Skin of body (tissue), 2 donors: ENCODE measurements around the gene SFMBT2. TPM values are rescaled to one million over a fixed set of nuclear protein-coding genes. Genes with fewer than 3 reads are reported as not detected.

Experiments used
- DNase-seq: peaks from one replicate; lab custom pipeline; 2025; lab: John Stamatoyannopoulos, UW
- total RNA-seq: library from RNA; depleted of rRNA; stranded (reverse); fragments of >200 nt; gene quantifications from one replicate; pipeline ENCODE4 v1.2.3, GENCODE V29; 2014

SFMBT2 gene
- total RNA-seq, 1 donor from 2014 or later = 5.8 TPM

DNA sequence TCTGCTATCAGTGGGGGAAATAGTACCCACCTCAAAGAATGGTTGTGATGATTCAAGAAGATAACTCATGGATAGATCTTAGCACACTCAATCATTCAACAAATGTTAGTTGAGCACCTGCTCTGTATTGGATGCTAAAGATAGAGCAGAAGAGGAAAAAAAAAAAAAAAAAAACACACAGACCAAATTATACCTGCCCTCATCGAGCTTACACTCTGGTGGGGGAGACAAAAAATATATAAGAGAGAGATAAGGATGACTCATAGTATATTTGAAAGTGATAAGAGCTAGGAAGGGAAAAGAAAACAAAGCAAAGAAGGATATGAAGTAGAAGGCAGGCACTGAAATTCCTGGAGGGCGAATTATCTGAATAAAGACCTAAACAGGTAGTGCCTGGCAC is 258.5 kb downstream of the SFMBT2 start:
- no peak for DNase-seq

DNA sequence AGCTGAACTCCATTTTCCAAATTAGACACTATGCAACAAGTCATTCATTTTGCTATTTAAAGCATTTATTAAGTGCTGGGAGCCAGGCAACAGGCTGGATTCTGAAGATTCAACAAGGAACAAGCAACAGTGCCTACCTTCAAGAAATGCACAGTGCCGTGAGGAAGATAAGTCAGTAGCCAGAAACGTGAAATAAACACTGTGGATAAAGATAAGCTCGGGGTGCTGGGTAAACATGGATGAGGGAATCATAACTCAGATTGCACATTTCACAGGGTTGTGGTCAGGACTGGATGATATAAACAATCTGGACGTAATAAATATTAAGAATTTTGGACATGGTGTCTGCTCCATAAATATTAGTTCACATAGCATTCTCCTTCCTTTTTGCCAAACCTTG is 259.3 kb downstream of the SFMBT2 start:
- DNase-seq = no peak

DNA sequence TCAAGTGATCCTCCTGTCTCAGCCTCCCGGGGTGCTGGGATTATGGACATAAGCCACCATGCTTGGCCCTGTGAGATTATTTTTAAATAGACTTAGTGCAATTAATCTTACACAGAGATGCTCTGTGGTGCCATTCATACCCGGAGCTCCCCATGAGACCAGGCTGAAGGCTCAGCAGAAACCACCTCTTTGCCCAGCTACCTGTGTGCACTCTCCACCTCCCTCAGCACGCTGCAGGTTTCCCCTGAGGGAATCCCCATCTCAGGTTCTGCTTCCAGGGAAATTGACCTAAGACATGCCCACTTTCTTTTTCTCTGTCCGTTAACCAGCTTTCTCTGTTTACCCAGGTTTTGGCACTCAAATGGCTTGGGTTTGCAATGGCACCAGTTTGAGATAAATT is 260.5 kb downstream of the SFMBT2 start:
- DNase-seq = no peak

DNA sequence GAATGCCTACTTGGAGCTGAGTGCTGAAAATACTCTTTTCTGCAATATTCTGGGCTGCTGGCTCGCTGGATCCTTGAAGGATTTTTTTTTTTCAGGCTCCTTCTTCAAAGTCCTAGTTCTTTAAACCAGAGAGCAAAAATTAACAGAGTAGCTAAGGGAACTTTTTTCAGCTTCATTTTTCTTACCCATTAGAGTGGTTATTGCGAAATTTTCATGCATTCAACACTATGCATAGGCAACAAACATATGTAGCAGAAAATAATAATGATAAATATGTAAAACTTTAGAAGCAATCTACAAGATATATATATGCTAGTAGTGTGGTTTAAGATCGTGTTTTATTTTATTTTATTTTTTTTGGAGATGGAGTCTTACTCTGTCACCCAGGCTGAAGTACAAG is 264.6 kb downstream of the SFMBT2 start:
- DNase-seq = no peak

DNA sequence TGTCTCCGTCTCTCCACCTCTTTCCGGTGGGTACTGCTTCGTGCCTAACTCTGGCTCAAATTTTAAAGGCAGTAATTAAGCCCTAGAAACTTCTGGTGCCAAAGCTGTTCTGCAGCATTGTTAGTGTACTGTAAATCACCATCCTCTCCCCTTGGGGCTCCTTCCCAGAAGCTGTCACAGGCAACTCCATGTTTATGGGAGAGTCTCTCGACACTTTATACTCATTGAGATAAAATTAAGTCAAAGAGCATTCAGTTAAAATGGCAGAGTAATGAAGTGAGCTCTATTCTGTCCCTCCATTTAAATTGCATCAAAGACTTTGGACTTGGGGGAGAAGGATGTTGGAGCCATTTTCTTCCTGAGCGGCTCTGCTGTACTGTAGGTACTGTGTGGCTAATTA is 274.8 kb downstream of the SFMBT2 start:
- no peak for DNase-seq

DNA sequence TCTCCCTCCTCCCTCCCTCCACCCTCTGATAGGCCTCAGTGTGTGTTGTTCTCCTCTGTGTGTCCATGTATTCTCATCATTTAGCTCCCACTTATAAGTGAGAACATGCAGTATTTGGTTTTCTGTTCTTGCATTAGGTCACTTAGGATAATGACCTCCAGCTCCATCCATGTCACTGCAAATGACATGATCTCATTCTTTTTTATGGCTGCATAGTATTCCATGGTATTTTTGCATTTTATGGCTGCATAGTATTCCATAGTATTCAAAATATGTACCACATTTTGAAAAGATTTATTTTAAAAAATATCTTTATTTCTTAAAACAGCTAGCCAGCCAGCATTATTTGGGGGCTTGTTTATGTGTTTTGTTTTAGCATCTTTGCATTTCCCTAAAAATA is 275.6 kb downstream of the SFMBT2 start:
- DNase-seq = no peak

DNA sequence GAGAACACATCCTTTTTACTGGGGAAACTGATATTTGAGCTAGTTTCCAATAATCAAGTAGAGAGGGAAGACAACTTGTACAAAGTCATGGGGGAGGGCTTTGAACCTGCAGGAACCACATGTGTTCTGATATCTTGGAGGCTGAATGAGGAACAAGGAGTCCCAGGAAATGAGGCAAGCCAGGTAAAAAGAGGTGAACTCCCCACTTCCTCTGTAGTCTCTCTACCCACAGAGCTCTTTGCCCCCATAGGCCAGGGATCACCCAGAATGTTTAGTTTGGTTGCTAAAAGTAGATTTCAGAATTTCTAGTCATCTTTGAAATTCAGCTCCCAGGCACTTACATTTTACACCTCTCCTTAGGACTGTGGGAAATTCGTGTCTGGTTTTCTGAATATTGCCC is 276.4 kb downstream of the SFMBT2 start:
- DNase-seq = no peak

DNA sequence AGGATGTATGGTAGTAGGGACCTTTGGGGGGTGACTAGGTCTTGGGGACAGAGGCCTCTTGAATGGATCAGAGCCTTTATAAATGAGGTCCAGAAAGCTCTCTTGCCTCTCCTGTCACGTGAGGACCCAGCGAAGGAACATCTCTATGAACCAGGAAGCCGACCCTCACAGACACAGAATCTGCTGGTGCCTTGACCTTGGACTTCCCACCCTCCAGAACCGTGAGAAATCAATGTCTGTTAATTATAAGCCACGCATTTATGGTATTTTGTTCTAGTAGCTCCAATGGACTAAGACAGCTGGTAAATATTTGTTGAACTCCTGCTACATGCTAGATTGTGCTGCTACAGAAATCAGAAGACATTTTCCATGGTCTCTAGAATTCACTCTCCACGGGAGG is 276.9 kb downstream of the SFMBT2 start:
- DNase-seq = no peak

DNA sequence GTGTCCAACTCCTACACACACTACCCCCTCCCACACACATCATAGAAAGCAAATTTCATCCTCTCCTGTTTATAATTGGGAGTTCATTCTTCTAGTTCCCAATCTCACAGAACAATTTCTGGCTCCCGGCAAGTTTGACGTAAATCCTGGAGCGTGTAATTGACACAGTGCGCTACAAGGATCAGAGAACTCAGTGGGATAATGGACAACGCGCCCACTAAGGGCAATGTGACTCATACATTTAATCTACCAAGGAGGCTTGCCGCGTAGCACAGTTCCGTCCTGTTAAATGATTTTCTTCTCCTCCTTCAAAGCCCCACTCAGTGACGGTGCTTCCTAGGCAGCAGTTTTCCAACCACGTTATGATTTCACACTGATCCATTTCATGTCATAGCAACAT is 277.6 kb downstream of the SFMBT2 start:
- DNase-seq = no peak

DNA sequence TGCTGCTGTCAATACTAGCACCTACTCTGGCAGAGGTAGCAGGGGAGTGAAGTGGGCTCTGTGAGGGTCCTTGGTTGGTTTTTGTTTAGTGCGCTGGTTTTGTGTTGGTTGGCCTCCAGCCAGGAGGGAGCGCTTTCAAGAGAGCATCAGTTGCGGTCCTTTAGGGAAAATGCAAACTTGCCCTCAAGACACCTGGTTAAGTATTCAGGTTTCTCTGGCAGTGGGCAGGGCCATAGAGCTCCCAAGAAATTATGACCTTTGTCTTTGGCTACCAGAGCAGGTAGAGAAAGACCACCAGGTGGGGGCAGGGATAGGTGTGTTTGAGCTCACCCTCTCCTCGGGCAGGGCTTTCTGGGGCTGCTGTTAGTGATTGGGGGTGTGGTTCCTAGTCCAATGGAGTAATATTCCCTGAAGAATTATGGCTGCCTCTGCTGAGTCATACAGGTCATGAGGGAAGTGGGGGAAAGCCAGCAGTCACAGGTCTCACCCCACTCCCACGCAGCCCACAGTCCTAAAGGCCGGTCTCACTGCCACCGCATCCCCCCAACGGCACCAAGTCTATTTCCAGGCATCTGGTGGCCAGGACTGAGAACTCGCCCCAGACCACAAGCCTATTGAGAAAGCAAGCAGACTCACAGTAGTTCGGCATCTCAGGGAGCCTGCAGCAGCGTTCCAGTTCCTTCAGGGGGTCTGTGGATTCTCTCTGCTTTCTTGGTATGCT is 280.5 kb downstream of the SFMBT2 start:
- no peak for DNase-seq

DNA sequence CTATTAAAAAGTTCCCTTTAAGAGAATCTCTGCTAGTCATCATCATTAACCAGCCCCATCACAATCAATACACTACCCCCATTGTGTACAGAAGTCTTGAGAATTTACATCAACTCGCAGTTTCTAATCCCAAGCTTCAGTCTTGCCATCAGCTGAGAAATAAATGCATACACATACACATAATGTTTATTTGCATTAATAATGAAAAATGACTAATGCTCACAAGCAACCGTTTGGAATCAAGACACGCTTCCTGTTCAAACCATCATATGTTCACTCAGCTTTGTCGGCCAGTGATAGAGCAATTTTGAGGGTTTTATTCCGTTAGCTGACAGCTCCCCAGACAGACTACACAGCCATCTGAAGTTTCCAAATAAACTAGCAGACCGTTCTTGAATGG is 287.1 kb downstream of the SFMBT2 start:
- no peak for DNase-seq

DNA sequence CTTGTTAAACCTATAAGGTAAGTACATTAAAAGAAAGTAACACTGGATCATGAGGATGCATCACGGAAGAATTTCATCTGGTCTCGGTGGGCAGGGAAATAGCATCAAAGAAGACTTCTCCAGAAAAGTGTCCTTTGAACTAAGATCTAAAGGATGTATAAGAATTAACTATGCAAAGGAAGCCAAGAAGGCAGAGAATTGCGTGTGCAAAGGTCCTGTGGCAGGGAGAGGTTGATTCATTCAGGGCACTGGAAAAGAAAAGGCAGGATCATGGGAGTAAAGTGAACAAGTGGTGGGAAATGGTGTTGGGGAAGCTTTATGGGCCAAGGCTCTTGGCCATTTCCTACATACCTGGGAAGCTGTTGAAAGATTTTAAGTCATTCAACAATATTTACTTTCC is 288.3 kb downstream of the SFMBT2 start:
- DNase-seq = no peak

DNA sequence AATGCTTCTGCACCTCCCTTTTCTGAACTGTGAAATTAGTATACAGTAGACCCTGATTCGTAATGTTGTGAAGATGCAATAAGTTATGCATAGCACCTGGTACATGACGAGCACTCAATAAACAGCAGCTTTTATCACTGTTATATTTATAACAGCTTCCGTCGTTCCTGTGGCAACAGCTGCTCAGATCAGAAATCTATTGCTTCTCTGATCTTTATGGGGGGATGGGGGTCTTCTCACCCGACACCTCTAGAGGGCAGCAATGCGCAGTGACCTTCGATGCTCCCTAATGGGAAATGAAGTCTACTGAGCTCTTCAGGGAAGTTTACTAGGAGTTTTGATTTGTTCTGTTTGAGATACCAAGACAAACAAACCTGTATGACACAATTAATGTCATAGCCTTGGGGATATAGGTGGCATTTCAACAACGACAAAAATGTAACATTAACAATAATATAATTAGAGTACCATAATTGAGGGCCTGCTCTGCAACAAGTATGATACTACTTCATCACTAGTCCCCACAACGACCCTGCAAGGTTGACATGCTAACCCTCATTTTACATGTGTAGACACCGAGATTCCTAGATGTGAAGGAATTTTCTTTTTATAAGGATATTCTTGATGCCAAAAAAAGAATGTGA is 289.6 kb downstream of the SFMBT2 start:
- peak; percentile 32 for DNase-seq

DNA sequence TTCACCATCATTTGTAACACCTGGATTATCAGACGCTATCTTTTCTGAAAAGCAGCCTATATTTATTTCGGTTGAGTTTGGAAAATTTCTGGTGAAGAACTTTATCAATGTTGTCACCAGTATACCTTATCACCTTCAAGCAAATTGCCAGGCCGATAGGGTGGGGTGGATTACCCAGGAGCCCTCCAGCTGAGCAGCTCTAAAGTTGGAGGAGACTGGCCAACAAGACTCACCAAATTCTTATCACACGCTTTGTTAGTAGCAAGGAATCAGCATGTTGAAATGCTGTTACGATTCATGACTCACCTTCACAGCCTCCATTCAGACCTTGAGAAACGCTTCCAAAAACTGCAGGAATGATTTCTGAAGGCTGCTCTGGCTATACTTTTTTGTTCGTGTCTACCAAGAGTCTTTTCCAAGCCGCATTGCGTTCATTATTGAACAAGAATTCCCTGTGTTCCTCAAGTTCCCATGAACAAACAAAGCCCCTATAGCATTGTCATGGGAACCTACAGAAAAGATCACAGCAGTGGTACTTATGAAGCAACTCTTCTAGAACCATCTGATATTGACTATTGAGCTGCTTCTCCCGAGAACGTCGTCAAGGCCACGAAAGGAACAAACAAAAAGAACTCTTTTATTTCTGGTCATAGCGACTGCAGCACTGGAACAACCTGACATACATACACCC is 291.4 kb downstream of the SFMBT2 start:
- DNase-seq = no peak

DNA sequence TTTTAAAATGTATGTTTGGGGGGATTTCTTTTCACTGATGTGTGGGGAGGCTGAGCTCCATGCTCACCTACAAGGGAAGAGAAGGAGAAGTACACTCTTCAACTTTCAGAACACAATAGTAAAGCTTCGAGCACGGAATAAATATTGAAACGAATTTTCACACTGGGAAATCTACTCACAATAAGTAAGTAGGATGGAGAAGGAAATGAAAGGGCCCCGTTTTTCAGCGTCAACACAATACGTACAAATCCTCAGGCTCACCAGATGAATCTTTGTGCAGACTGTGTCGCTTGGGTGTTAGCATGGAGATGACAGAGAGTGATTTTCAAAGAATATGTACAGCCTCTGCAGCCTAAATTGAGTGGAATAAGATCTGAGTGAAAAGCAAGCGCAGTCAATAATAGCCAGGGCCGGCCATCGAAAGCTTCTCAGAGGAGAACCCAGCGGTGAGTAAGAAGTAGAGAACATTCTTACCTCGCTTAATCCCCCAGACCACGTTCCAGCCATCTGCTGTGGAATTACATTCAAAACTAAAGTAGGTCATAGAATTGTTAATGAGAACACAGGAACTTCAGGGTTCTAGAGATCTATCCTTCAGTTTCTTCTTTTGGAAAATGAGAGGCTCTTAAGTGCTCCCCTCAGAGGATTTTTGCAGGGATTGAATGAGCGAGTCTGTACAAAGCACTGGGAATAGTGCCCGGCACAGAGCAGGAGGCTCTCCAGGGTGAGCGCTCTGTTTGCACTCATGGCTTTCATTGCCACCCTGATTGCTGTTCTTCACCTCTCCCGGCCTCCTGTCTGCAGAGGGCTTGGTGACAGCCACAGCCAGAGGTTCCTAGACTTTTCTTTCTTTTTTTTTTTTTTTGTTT is 292.8 kb downstream of the SFMBT2 start:
- no peak for DNase-seq

DNA sequence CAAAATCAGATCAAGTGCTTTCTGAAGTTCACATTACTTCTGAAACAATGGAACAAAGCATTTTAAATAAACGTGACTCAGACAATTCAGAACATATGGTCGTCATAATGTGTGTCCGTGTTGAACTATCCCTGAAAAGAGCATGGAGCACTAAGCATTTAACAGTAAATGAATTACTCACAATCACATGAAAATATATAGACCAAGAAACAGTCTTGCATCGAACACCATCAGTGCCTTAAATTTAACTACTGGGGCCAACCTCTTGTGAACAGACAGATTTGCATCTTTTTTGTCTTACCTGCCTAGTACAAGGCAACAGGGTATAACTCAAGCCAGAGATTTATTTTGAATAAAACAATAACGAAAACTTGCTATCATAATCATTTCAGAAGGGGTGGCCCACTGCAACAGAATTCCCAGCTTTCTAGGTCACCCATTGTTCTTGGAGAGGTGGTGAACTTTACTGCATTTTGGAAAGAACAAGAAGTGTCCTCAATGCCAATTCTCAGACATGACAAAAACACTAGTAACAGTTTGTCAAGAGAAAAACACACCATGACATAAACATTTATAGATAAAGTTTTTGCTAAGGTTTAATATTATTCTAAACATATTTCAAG is 293.5 kb downstream of the SFMBT2 start:
- no peak for DNase-seq

DNA sequence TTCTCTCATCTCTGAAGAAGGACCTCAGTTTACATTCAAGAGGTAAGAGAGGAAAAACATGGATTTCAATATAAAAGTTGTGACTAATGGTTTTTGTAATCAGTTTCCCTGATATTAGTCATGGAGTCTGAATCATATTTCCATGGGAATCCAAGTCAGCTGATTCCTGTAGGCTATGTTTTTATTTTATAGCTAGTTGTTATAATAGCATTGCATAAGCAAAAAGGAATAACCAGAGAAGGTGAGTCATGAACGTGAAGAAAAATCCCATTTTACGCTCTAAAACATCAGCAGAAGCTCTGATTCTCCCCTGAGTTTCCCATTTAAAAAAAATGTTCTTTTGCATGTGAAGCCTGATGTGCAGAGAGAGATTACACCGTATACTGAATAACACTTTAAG is 299.3 kb downstream of the SFMBT2 start:
- no peak for DNase-seq

DNA sequence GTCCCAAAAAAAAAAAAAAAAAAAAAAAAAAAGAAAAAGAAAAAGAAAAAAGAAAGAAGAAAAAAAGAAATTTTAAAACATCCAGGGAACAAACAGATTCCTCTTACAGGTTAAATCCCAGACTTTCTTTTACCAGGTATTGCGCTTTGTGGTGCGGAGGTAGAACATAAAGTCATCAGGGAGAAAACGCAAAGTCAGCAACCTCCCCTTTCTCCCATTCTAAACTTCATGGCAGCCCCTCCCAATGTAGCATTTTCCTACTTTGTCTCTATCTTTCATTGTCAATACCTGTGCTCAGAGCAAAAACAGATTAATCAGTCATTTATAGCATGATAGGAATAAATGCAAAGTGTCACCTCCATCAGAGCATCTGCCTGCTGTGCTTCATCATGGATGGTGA is 299.7 kb downstream of the SFMBT2 start:
- DNase-seq = no peak
